Measurements from ENCODE around the gene COG1. TPM values are rescaled to one million over a fixed set of nuclear protein-coding genes. Genes with fewer than 3 reads are reported as not detected.

COG1 gene
- total RNA-seq, 2 donors from 2014 or later, result 32.1 to 34.1 TPM

GRCh38 chr17:73179387-73179786 lies 13.5 kb upstream of the COG1 start:
- Histone ChIP-seq H3K27ac (no peak overlapping the region), H3K27me3 (replicated peaks; ENCODE audit: insufficient read depth) (no peaks in the 10 kb centered on the region), H3K9me3 (no peaks in the 10 kb centered on the region), H3K4me1 (ENCODE audit: control insufficient read depth in 1 of 2, low read depth in 2 of 2) (no peaks in the 10 kb centered on the region), H3K4me3 (no peak overlapping the region), H3K36me3 (no peaks in the 10 kb centered on the region)
- ATAC-seq (ENCODE audit: insufficient number of reproducible peaks, low FRiP score, low read depth), result no peak
- no peak for DNase-seq (ENCODE audit: low spot score)
- no peak for TF ChIP-seq CTCF (IDR thresholded peaks at IDR 0.05)

- DNase-seq (ENCODE audit: low spot score) (no peak), ATAC-seq (ENCODE audit: insufficient number of reproducible peaks, low FRiP score, low read depth) (no peak)
- no peak overlapping the region for H3K27ac ChIP-seq
- no peaks in the 10 kb centered on the region for H3K9me3 ChIP-seq
- H3K4me3 ChIP-seq, result no peak overlapping the region
- no peaks in the 10 kb centered on the region for H3K4me1 ChIP-seq (ENCODE audit: control insufficient read depth in 1 of 2, low read depth in 2 of 2)
- no peaks in the 10 kb centered on the region for H3K36me3 ChIP-seq
- TF ChIP-seq CTCF (IDR thresholded peaks at IDR 0.05), result no peak
- no peaks in the 10 kb centered on the region for H3K27me3 ChIP-seq (replicated peaks; ENCODE audit: insufficient read depth)
Observed at GRCh38 chr17:73179878-73180277, 13.0 kb upstream of the COG1 start.

- ATAC-seq (ENCODE audit: insufficient number of reproducible peaks, low FRiP score, low read depth) (no peak), DNase-seq (ENCODE audit: low spot score) (no peak)
- H3K27ac ChIP-seq, result no peak overlapping the region
- no peaks in the 10 kb centered on the region for H3K36me3 ChIP-seq
- H3K27me3 ChIP-seq (replicated peaks; ENCODE audit: insufficient read depth), result no peaks in the 10 kb centered on the region
- no peak for TF ChIP-seq CTCF (IDR thresholded peaks at IDR 0.05)
- H3K4me3 ChIP-seq, result no peak overlapping the region
- no peaks in the 10 kb centered on the region for H3K9me3 ChIP-seq
- no peaks in the 10 kb centered on the region for H3K4me1 ChIP-seq (ENCODE audit: control insufficient read depth in 1 of 2, low read depth in 2 of 2)
Observed at GRCh38 chr17:73182616-73183310, 10.1 kb upstream of the COG1 start.

- H3K27ac ChIP-seq, result no peak overlapping the region
- H3K9me3 ChIP-seq, result no peaks in the 10 kb centered on the region
- no peaks in the 10 kb centered on the region for H3K36me3 ChIP-seq
- no peak for DNase-seq (ENCODE audit: low spot score)
- TF ChIP-seq CTCF (IDR thresholded peaks at IDR 0.05), result no peak
- H3K4me1 ChIP-seq (ENCODE audit: control insufficient read depth in 1 of 2, low read depth in 2 of 2), result no peaks in the 10 kb centered on the region
- H3K4me3 ChIP-seq, result no peak overlapping the region
- no peak for ATAC-seq (ENCODE audit: insufficient number of reproducible peaks, low FRiP score, low read depth)
- no peaks in the 10 kb centered on the region for H3K27me3 ChIP-seq (replicated peaks; ENCODE audit: insufficient read depth)
Observed at GRCh38 chr17:73184136-73184993, 8.5 kb upstream of the COG1 start.

- no peak for ATAC-seq (ENCODE audit: insufficient number of reproducible peaks, low FRiP score, low read depth)
- TF ChIP-seq CTCF (IDR thresholded peaks at IDR 0.05), result no peak
- Histone ChIP-seq H3K4me3 (no peak overlapping the region), H3K27me3 (replicated peaks; ENCODE audit: insufficient read depth) (no peaks in the 10 kb centered on the region), H3K4me1 (ENCODE audit: control insufficient read depth in 1 of 2, low read depth in 2 of 2) (no peaks in the 10 kb centered on the region), H3K27ac (no peak overlapping the region), H3K36me3 (no peaks in the 10 kb centered on the region), H3K9me3 (no peaks in the 10 kb centered on the region)
- DNase-seq (ENCODE audit: low spot score), result no peak
Observed at GRCh38 chr17:73186283-73187050, 6.4 kb upstream of the COG1 start.
